H1 (cell line): ENCODE data around the gene SMAD6. TPM values are rescaled to one million over a fixed set of nuclear protein-coding genes. Genes with fewer than 3 reads are reported as not detected.

Experiments used
- CTCF ChIA-PET: fragments of 300-600 bp; sonication (Branson Sonifier 250); formaldehyde crosslinking; loops from one replicate; lab custom pipeline; 2021; ENCODE audit not compliant: partially characterized antibody; lab: Charles Lee
- POLR2A ChIA-PET: fragments of 300-600 bp; sonication (Branson Sonifier 250); formaldehyde crosslinking; loops from one replicate; lab custom pipeline; 2021; ENCODE audit warnings: inconsistent platforms; ENCODE audit not compliant: partially characterized antibody; lab: Charles Lee
- DNase-seq, 2 experiments: peaks; one replicate each; pipeline versions ENCODE4 v3.0.0 to v3.0.0-alpha.2; 2010 to 2022; ENCODE audit warnings: low spot score in 2 of 2, low read depth in 1 of 2, mixed read lengths in 1 of 2
- FAIRE-seq: peaks from 2 replicates; lab custom pipeline; 2011; peaks lifted over from hg19 to GRCh38; lab: Jason Lieb, UNC
- H2AFZ ChIP-seq: 2 replicates; pipeline ENCODE4 v1.8.1; 2012; ENCODE audit warnings: low read length, inconsistent platforms
- H2AK5ac ChIP-seq: 2 replicates; pipeline ENCODE4 v1.6.1; 2013; ENCODE audit warnings: low read depth, low read length
- H2BK120ac ChIP-seq: replicated peaks from 2 replicates; pipeline ENCODE3; 2013; ENCODE audit warnings: low read depth, low read length, inconsistent platforms
- H2BK12ac ChIP-seq: 2 replicates; pipeline ENCODE4 v1.6.1; 2013; ENCODE audit warnings: low read depth, low read length
- H2BK15ac ChIP-seq: 2 replicates; pipeline ENCODE4 v1.6.1; 2013; ENCODE audit warnings: low read length
- H2BK20ac ChIP-seq: 2 replicates; pipeline ENCODE4 v1.6.1; 2013; ENCODE audit warnings: low read length
- H2BK5ac ChIP-seq: 2 replicates; pipeline ENCODE4 v1.6.1; 2013; ENCODE audit warnings: low read depth, low read length
- H3K14ac ChIP-seq: 2 replicates; pipeline ENCODE4 v1.6.1; 2013; ENCODE audit warnings: inconsistent platforms; ENCODE audit not compliant: insufficient read length
- H3K18ac ChIP-seq: 2 replicates; pipeline ENCODE4 v1.6.1; 2013; ENCODE audit warnings: low read length; ENCODE audit errors: extremely low read depth
- H3K23ac ChIP-seq: 2 replicates; pipeline ENCODE4 v1.6.1; 2013; ENCODE audit warnings: inconsistent platforms; ENCODE audit not compliant: insufficient read length
- H3K23me2 ChIP-seq: 2 replicates; pipeline ENCODE4 v1.6.1; 2013; ENCODE audit warnings: low read depth, low read length
- H3K27ac ChIP-seq: 2 replicates; pipeline ENCODE4 v1.6.1; 2011; ENCODE audit warnings: low read depth, low read length, inconsistent platforms
- H3K27me3 ChIP-seq, 4 experiments: replicated peaks in 1 of 4; 1 replicate in 1 of 4; 2 replicates in 3 of 4; pipeline versions ENCODE4 v1.6.1 to v1.8.1; 2011 to 2013; ENCODE audit warnings: low read length in 3 of 4, mild to moderate bottlenecking in 3 of 4, inconsistent platforms in 2 of 4, mixed read lengths in 2 of 4, moderate library complexity in 1 of 4; ENCODE audit not compliant: control insufficient read depth in 3 of 4, insufficient read depth in 3 of 4; ENCODE audit errors: extremely low read depth in 1 of 4
- H3K36me3 ChIP-seq, 4 experiments: 2 replicates each; pipeline versions ENCODE4 v1.6.1 to v1.8.1; 2011 to 2013; ENCODE audit warnings: mild to moderate bottlenecking in 4 of 4, low read length in 3 of 4, moderate library complexity in 2 of 4, control low read depth in 1 of 4, inconsistent platforms in 1 of 4; ENCODE audit not compliant: insufficient read depth in 4 of 4, control insufficient read depth in 2 of 4
- H3K4ac ChIP-seq: replicated peaks from 2 replicates; pipeline ENCODE3; 2013; ENCODE audit warnings: low read length, low read depth, mixed read lengths, inconsistent platforms; ENCODE audit not compliant: insufficient read length
- H3K4me1 ChIP-seq, 4 experiments: replicated peaks in 1 of 4; 1 replicate in 1 of 4; 2 replicates in 3 of 4; pipeline versions ENCODE4 v1.6.1 to v1.8.1; 2011 to 2013; ENCODE audit warnings: low read length in 3 of 4, inconsistent platforms in 2 of 4, mixed read lengths in 1 of 4; ENCODE audit not compliant: insufficient read depth in 4 of 4, control insufficient read depth in 3 of 4
- H3K4me2 ChIP-seq, 2 experiments: 2 replicates each; pipeline versions ENCODE4 v1.6.1 to v1.8.1; 2011 to 2013; ENCODE audit warnings: low read depth in 2 of 2, low read length in 2 of 2, control low read depth in 1 of 2, inconsistent platforms in 1 of 2, mild to moderate bottlenecking in 1 of 2; ENCODE audit not compliant: insufficient read depth in 1 of 2
- H3K4me3 ChIP-seq, 4 experiments: fragments of 200-600, 300-600 bp in 1 of 4; sonication (generic), shearing (Covaris generic), sonication (Bioruptor Twin) in 1 of 4; 2 replicates each; pipeline versions ENCODE4 v1.5.1 to v1.8.1; 2011 to 2016; ENCODE audit warnings: low read length in 4 of 4, low read depth in 3 of 4, control low read depth in 2 of 4, inconsistent platforms in 2 of 4, mild to moderate bottlenecking in 2 of 4, mixed read lengths in 1 of 4, moderate library complexity in 1 of 4; ENCODE audit not compliant: insufficient read depth in 2 of 4; ENCODE audit errors: extremely low read depth in 1 of 4
- H3K56ac ChIP-seq: replicated peaks from 2 replicates; pipeline ENCODE3; 2013; ENCODE audit warnings: low read depth, mild to moderate bottlenecking, mixed read lengths, low read length, inconsistent platforms; ENCODE audit not compliant: insufficient read length
- H3K79me1 ChIP-seq: 2 replicates; pipeline ENCODE4 v1.6.1; 2013; ENCODE audit warnings: low read depth, low read length, control low read depth
- H3K79me2 ChIP-seq, 2 experiments: 2 replicates each; pipeline versions ENCODE4 v1.6.1 to v1.8.1; 2012 to 2013; ENCODE audit warnings: low read length in 2 of 2, mild to moderate bottlenecking in 2 of 2, inconsistent platforms in 1 of 2; ENCODE audit not compliant: insufficient read depth in 2 of 2, control insufficient read depth in 1 of 2
- H3K9ac ChIP-seq, 4 experiments: replicated peaks in 1 of 4; 1 replicate in 1 of 4; 2 replicates in 3 of 4; pipeline versions ENCODE4 v1.6.1 to v1.8.1; 2011 to 2013; ENCODE audit warnings: low read depth in 3 of 4, low read length in 3 of 4, control low read depth in 2 of 4, mild to moderate bottlenecking in 2 of 4, moderate library complexity in 2 of 4, inconsistent platforms in 1 of 4; ENCODE audit errors: extremely low read depth in 1 of 4
- H3K9me3 ChIP-seq, 2 experiments: 2 replicates each; pipeline versions ENCODE4 v1.6.1 to v1.8.1; 2012 to 2013; ENCODE audit warnings: mild to moderate bottlenecking in 2 of 2, moderate library complexity in 2 of 2, control low read depth in 1 of 2, inconsistent platforms in 1 of 2, low read depth in 1 of 2, low read length in 1 of 2, mixed read lengths in 1 of 2; ENCODE audit not compliant: insufficient read depth in 2 of 2
- H4K20me1 ChIP-seq, 2 experiments: replicated peaks in 1 of 2; 2 replicates each; pipeline versions ENCODE3 to v1.8.1; 2011 to 2013; ENCODE audit warnings: inconsistent platforms in 2 of 2, low read length in 2 of 2, mild to moderate bottlenecking in 1 of 2; ENCODE audit not compliant: insufficient read depth in 2 of 2, control insufficient read depth in 1 of 2
- H4K5ac ChIP-seq: 2 replicates; pipeline ENCODE4 v1.6.1; 2013; ENCODE audit warnings: low read length, low read depth, mixed read lengths, inconsistent platforms; ENCODE audit not compliant: insufficient read length
- H4K8ac ChIP-seq: 2 replicates; pipeline ENCODE4 v1.8.0; 2013; ENCODE audit warnings: mild to moderate bottlenecking, moderate library complexity, low read length, inconsistent platforms; ENCODE audit not compliant: insufficient read depth; ENCODE audit errors: extremely low read depth
- H4K91ac ChIP-seq: replicated peaks from 2 replicates; pipeline ENCODE3; 2013; ENCODE audit warnings: low read length, mixed read lengths, inconsistent platforms; ENCODE audit not compliant: insufficient read length
- CREB1 ChIP-seq: IDR thresholded peaks from 2 replicates; pipeline ENCODE4 v1.6.1; 2012; ENCODE audit warnings: inconsistent platforms
- EZH2 ChIP-seq: fragments of 200-600 bp; sonication (generic); IDR thresholded peaks from 2 replicates; pipeline ENCODE4 v1.7.1; 2012; ENCODE audit warnings: low read depth, mild to moderate bottlenecking, moderate library complexity, low read length, inconsistent platforms; ENCODE audit not compliant: severe bottlenecking
- GABPA ChIP-seq: IDR thresholded peaks from 2 replicates; pipeline ENCODE4 v1.6.1; 2011; ENCODE audit warnings: mild to moderate bottlenecking, low read length, moderate library complexity, borderline replicate concordance; ENCODE audit not compliant: insufficient read depth
- GTF2F1 ChIP-seq: IDR thresholded peaks from 2 replicates; pipeline ENCODE4 v1.6.1; 2012; ENCODE audit warnings: low read depth, low read length, improper control_type of control experiment, borderline replicate concordance
- HDAC6 ChIP-seq: IDR thresholded peaks from one replicate; pipeline ENCODE4 v1.7.1; 2012; ENCODE audit warnings: low read depth, mild to moderate bottlenecking, inconsistent platforms, low read length, moderate library complexity
- KDM4A ChIP-seq: IDR thresholded peaks from one replicate; pipeline ENCODE4 v1.7.1; 2012; ENCODE audit warnings: low read depth, mild to moderate bottlenecking, moderate library complexity, low read length, inconsistent platforms; ENCODE audit not compliant: severe bottlenecking
- NANOG ChIP-seq: IDR thresholded peaks from 2 replicates; pipeline ENCODE4 v1.6.1; 2011; ENCODE audit warnings: low read length, low read depth, mild to moderate bottlenecking, inconsistent platforms; ENCODE audit not compliant: insufficient read depth, poor library complexity, severe bottlenecking
- SAP30 ChIP-seq: fragments of 300-600 bp; sonication (generic); IDR thresholded peaks from 2 replicates; pipeline ENCODE4 v1.7.1; 2012; ENCODE audit warnings: low read length, moderate library complexity, mild to moderate bottlenecking, inconsistent platforms; ENCODE audit not compliant: insufficient read depth, insufficient replicate concordance
- WGBS, 2 experiments: shearing (Covaris generic) in 1 of 2; methylation state at CpG; one replicate each; pipeline versions ENCODE4 v1.1.6 to v1.1.7; 2013 to 2015; ENCODE audit warnings: low lambda C conversion rate in 2 of 2, mixed read lengths in 2 of 2, inconsistent platforms in 1 of 2, low coverage in 1 of 2, missing lambda C conversion rate in 1 of 2; ENCODE audit not compliant: insufficient replicate concordance in 2 of 2, insufficient coverage in 1 of 2, insufficient read length in 1 of 2; ENCODE audit errors: extremely low coverage in 1 of 2, missing lambda C conversion rate in 1 of 2; 5-methylcytosine and 5-hydroxymethylcytosine counted together
- polyA plus RNA-seq, 7 experiments: library from polyadenylated mRNA; depleted of rRNA in 3 of 7; stranded (reverse) in 5 of 7; unstranded in 2 of 7; fragments of >200 nt in 5 of 7; fragments of 200-250 nt in 2 of 7; gene quantifications; 1 replicate in 5 of 7; 2 replicates in 1 of 7; 4 replicates in 1 of 7; pipeline versions ENCODE4 v1.2.1 to v1.2.3, GENCODE V29; 2011 to 2013; ENCODE audit warnings: missing spikeins in 2 of 7, mixed read lengths in 2 of 7
- total RNA-seq: library from RNA; stranded (reverse); fragmentation: NEBNext Ultra II Directional; extraction: Animal tissue kit (Norgen Biotek cat#: 25700); gene quantifications from 2 replicates; pipeline ENCODE4 v1.2.1, GENCODE V29; 2021
- TF ChIP-seq, protein P1 (sequence below): IDR thresholded peaks from 2 replicates; pipeline ENCODE4 v1.6.1; 2011; ENCODE audit warnings: low read length, improper control_type of control experiment

The SMAD6 gene
- total and polyA plus RNA-seq, 2 of the 8 experiments (the other 6 are each of a cell fraction or from before 2014, with no cell fraction given), result 1.8 to 7.0 TPM

GRCh38 chr15:66775127-66776105 is 73.4 kb downstream of the SMAD6 start:
- POLR2A ChIA-PET, result interaction anchor here (0.8 to 1.2 kb wide), 2 partner anchors 27 to 154 kb away, joined by 3 read pairs; no protein-coding TSS in a partner anchor
- no peak overlapping the region; a peak in 1 of 7 replicates for H3K9ac ChIP-seq
- no peaks in the 10 kb centered on the region for H3K36me3 ChIP-seq
- H2AFZ ChIP-seq, result no peak overlapping the region
- no peaks in the 10 kb centered on the region for H3K9me3 ChIP-seq
- no peak overlapping the region for H3K23ac ChIP-seq
- H3K4ac ChIP-seq, result no peak overlapping the region
- no peaks in the 10 kb centered on the region for H3K27me3 ChIP-seq
- no peak overlapping the region for H2BK20ac ChIP-seq
- no peaks in the 10 kb centered on the region for H3K23me2 ChIP-seq
- H4K20me1 ChIP-seq, result no peaks in the 10 kb centered on the region
- H2BK15ac ChIP-seq, result peak overlapping the region; percentile 75
- no peak overlapping the region for H3K56ac ChIP-seq
- H4K5ac ChIP-seq, result no peak overlapping the region
- no peak overlapping the region for H2BK120ac ChIP-seq
- DNase-seq, result no peak
- CTCF ChIA-PET, result interaction anchor here (0.9 to 13.5 kb wide), 30 partner anchors 8 to 197 kb away, joined by 3 to 202 read pairs (median 4); partner anchors contain the start of gene SMAD6
- no peak overlapping the region for H2BK5ac ChIP-seq
- H3K4me1 ChIP-seq, result peaks cover 13 to 29% (median 22%) of the 10 kb centered on the region in 4 experiments
- no peak overlapping the region for H3K14ac ChIP-seq
- no peak overlapping the region for H4K8ac ChIP-seq
- H4K91ac ChIP-seq, result no peak overlapping the region
- no peak overlapping the region for H3K18ac ChIP-seq
- no peak overlapping the region; the same call in 1 of the 2 replicates for H2AK5ac ChIP-seq
- no peaks in the 10 kb centered on the region for H3K79me2 ChIP-seq
- no peak overlapping the region for H3K4me3 ChIP-seq
- no peak overlapping the region for H3K4me2 ChIP-seq
- WGBS, 2 experiments, result 83% methylated on average over 18 of the region's 18 CpGs; no CpG with 5 or more reads in 1 of the 2 experiments
- H3K79me1 ChIP-seq, result no peaks in the 10 kb centered on the region
- no peak for FAIRE-seq
- no peak overlapping the region for H3K27ac ChIP-seq
- H2BK12ac ChIP-seq, result no peak overlapping the region; the same call in 1 of the 2 replicates
- TF ChIP-seq, protein P1, sequence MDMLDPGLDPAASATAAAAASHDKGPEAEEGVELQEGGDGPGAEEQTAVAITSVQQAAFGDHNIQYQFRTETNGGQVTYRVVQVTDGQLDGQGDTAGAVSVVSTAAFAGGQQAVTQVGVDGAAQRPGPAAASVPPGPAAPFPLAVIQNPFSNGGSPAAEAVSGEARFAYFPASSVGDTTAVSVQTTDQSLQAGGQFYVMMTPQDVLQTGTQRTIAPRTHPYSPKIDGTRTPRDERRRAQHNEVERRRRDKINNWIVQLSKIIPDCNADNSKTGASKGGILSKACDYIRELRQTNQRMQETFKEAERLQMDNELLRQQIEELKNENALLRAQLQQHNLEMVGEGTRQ, result no peak
- TF ChIP-seq EZH2, result no peak
- no peak for TF ChIP-seq NANOG
- no peak for TF ChIP-seq HDAC6
- TF ChIP-seq GABPA, result no peak
- no peak for TF ChIP-seq KDM4A
- no peak for TF ChIP-seq GTF2F1
- TF ChIP-seq SAP30, result no peak
- TF ChIP-seq CREB1, result no peak
